GM18867 (cell line): ENCODE results near the gene CTBP1.

Experiments used
- ATAC-seq: cut with Tn5 transposase; IDR thresholded peaks from one replicate; pipeline ENCODE4 v1.9.1; 2021; ENCODE audit warnings: mild to moderate bottlenecking, moderate library complexity; ENCODE audit not compliant: unreplicated experiment

Gene CTBP1

DNA sequence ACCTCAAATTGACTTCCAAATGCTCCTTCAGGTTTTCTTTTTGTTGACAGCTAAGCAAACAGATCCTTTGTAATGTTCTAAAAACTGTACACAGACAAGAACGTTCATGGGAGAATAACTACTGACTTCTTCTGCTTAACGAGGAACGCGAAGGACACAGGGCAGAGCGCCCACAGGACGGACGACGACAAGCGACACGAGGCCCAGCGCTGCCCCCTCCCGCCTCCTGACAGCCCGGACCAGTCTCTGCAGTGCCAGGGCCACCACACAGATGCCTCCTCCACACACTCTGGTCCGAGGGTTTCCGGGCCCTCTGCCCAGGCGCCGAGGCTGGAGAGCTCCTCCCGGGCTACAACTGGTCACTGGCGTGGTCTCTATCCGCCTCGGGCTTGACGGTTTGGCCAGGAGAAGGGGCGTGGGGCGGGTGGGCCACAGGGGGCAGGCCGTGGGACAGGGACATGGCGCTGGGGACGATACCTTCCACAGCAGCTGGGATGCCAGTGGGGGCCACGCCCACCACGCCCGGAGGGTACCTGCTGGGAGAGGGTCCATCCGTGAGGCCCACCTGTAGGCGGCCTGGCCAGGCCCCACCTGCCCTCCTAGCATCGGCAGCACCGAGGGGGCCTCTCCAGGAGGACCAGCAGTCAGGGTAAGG, 36.9 kb downstream of the CTBP1 start:
- ATAC-seq, result no peak

DNA sequence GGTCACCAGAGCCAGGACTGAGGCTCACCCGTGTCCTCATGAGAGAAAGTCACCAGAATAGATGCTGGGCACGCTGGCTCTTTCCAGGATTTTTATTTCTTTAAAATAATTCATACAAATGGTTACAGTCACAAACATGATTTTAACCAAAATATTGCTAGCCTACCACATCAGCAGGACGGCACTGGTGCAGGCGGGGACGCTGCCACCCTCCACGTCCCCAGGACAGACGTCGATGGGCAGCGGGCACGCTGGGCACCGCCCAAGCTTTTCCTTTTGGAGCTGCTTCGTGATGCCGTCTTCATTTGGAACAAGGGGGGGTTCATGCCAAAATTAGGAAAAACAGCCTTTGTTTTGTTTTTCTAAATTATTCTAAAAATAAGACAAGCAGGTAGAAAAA, 37.6 kb downstream of the CTBP1 start:
- no peak for ATAC-seq

DNA sequence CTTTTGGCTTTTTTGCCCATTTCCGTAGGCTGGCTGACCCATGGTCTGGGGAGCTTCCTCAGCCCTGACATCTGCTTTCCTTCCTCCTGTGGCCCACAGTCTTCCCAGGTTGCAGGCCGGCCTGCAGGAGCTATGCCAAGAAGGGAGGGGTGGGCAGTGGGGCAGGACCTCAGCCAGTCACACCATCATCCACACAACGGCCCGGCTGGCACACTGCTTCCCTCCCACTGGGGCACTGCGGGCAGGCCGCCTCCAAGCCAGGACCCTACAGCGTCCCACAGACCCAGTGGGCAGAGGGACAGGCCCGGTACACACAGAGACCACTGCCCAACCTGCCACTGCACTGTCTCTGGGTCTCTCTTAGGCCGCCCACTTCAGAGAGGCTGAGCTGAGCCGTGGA, 38.0 kb downstream of the CTBP1 start:
- ATAC-seq, result no peak

- no peak for ATAC-seq
Observed at GRCh38 chr4:1210241-1210841, 38.6 kb downstream of the CTBP1 start.

- no peak for ATAC-seq
Observed at GRCh38 chr4:1209821-1210220, 39.1 kb downstream of the CTBP1 start.

DNA sequence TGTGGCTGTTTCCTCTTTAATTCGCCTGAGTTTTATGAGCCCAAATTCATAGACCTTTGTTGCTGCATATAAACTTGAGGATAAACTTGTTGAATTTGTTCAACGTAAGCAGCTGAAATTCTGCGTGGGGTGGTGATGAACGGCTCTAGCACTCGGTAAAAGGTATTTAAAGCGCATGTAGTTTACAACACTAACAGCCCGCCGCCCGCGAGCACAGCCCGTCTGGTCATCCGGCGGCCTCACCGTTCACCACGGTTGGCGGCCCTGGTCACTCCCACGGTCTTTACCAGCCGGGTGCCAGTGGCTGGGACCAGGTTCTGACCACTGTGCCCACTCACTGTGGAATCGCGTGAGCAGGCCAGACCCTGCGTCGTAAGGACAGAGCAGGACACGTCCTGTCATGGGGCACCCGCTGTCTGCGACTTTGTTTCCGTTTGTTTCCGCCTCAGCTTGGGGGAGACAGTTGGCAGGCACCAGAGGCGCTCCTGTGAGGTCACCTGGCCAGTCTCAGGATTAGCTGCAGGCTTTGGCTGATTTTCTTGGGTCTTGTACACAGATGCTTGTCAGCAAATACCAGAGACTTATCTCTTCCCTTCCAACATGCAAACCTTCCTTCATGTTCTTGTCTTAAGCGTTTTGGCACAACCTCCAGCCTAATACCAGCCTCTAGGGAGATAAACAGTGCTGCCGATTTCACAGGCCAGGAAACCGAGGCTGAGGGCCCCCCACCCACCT, 39.8 kb downstream of the CTBP1 start:
- ATAC-seq, result no peak

- ATAC-seq, result no peak
Observed at GRCh38 chr4:1208266-1208961, 40.5 kb downstream of the CTBP1 start.

DNA sequence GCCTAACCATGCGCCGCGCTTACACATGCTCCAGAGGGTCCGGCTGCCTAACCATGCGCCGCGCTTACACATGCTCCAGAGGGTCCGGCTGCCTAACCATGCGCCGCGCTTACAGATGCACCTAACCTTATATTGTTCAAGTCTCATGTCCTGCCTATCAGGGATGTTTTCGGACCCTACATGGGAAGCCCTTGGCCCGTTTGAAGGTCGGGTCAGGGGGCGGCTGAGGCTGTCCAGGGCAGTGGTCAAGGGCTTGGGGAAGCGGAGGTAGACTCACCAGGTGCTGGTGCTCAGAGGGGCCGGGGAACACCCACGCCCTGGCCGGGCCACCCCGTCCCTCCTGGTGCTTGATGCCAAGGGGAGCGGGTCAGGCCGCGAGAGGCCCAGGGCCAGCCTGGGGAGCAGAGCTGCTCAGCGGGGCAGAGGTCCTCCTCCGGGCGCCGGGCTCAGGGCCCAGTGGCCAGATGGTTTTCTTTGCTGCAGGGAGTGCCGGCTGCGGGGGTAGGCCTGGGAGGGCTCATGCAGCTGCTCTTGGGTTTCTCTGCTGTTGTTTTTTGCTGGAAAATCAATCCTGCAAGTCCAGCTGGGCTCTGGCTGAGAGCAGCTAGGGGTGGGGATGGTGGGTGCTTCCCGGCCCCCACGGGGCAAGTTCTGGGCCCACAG, 41.2 kb downstream of the CTBP1 start:
- no peak for ATAC-seq

DNA sequence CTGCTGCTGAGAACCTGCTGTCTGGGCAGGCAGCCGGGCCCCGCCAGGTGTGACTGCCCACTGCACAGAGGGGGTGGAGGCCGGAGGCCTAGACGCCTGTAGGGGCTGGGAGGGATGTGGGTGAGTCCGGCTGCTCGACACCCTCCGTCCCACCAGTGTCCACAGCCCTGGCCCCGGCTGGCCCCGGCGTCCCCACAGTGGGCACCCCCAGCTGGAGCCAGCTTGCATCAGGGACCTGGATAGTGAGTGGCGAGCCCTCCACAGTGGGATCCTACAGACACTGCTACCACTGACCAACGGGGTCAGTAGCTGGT, 41.8 kb downstream of the CTBP1 start:
- no peak for ATAC-seq

DNA sequence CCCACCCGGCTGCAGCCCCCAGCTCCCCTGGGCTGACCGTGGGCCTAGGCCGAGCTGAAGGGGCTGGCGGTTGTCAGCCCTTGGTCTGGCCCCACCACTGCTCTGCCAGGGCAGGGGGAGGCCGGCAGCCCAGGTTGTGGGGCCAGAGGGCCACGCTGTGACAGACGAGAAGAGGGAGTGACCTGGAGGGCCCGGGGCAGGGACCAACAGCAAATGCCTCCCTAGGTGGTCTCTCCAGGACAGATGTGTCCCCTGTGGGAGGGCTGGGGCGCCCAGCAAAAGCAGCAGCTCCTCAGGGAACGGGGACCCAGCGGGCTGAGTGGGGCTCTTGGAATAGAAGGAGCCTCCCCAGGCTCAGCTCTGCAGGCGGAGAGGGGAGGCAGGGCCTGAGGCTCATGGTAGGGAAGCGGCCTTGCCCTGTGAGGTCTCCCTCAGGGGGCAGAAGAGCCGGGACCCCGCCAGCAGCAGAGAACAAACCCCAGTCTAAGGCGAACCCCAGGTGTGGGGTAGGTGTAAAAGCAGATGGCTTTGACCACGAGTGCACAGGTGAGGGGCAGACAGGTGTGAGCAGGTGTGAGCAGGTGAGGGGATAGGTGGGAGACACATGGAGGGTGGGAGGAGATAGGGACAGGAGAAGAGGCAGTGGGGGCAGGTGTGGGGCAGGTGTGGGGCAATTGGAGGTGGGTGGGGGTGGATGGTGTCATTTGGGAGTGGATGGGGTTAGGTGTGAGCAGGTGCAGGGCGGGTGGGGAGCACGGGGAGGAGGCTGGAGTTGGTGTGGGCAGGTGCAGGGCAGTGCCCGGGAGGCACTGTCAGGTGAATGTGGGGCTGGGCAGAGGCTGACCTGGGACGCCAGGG, 42.4 kb downstream of the CTBP1 start:
- ATAC-seq, result no peak

GRCh38 chr4:1205586-1206298, 43.2 kb downstream of the CTBP1 start:
- ATAC-seq, result no peak

- ATAC-seq, result no peak
Observed at GRCh38 chr4:1204828-1205585, 43.9 kb downstream of the CTBP1 start.

DNA sequence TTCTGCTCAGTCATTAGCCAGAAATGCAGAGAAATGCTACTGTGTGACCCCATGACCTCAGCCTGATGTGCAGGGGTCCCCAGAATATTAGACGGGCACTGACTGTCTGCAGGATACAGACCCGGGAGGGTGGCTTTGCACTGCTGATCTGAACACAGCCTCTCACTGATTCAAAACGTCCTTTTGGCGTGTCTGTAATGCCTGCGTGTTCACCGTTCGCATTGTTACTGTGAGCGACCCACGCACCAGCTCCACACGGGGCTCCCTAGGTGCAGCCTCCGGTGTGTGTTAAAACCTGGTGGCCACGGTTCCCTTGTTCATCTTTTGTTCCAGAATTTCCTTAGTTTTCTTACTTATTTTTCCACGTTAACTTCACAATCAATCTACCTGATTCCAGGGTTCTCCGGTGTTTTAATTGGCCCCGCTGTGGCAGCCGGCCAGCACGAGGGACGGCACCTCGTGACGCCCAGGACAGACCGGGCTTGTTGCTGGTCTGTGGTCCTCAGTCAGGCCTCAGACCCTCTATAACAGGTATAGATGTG, 44.6 kb downstream of the CTBP1 start:
- ATAC-seq, result no peak

- no peak for ATAC-seq
Observed at GRCh38 chr4:1203026-1203616, 45.8 kb downstream of the CTBP1 start.

GRCh38 chr4:1202526-1203011, 46.4 kb downstream of the CTBP1 start:
- ATAC-seq, result no peak

- ATAC-seq, result no peak
Observed at GRCh38 chr4:1201851-1202525, 46.9 kb downstream of the CTBP1 start.

DNA sequence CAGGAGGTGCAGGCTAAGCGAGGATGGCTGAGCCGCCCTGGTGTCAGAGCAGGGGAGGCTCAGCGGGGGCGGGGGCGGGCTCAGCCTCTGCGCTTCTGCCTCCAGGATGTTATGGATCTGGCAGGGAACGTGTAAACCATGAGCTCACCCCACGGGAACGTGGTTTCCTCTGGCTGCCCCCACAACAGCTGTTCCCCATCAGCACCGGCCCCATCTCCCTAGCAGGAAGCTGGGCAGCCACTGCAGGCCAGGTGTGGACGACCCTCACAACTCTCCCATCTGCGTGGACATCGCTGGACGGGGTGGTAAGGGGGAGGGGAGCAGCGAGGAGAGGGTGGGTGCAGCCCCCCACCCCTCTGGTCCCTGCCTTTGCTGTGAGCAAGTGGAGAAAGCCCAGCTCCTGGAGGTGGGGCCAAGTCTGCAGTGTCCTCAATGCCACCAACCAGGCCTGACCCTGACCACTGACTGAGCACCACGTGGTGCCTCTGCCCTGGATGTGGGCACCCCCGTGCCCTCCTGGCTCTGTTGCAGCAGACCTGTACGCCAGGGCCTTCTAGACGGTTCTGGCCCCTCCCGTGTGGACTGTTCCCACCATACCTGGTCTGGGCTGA, 48.4 kb downstream of the CTBP1 start:
- peak; percentile 5 for ATAC-seq
